Sigmoid colon (tissue), 7 donors: ENCODE measurements around the gene ZFPM1. TPM values are rescaled to one million over a fixed set of nuclear protein-coding genes. Genes with fewer than 3 reads are reported as not detected.

ENCODE experiments used
- DNase-seq: peaks from one replicate; pipeline ENCODE4 v3.0.0-alpha.2; 2019
- H3K27ac ChIP-seq, 4 donors: fragments of 200-600 bp; sonication (generic); one replicate each; pipeline ENCODE4 v1.5.1; 2016 to 2019; ENCODE audit warnings: mild to moderate bottlenecking in 1 of 4
- H3K27me3 ChIP-seq, 3 donors: fragments of 200-600 bp; sonication (generic); one replicate each; pipeline ENCODE4 v1.5.1; 2019; ENCODE audit warnings: mild to moderate bottlenecking in 1 of 3
- H3K36me3 ChIP-seq, 4 donors: fragments of 200-600 bp; sonication (generic); one replicate each; pipeline ENCODE4 v1.5.1; 2016 to 2019
- H3K4me1 ChIP-seq, 4 donors: fragments of 200-600 bp; sonication (generic); one replicate each; pipeline ENCODE4 v1.5.1; 2017 to 2019
- H3K4me3 ChIP-seq, 4 donors: fragments of 200-600 bp; sonication (generic); one replicate each; pipeline ENCODE4 v1.5.1; 2017 to 2019; ENCODE audit warnings: mild to moderate bottlenecking in 2 of 4, moderate library complexity in 1 of 4
- H3K9me3 ChIP-seq, 4 donors: fragments of 200-600 bp in 3 of 4; sonication (generic) in 3 of 4; one replicate each; pipeline versions ENCODE4 v1.5.1 to v1.6.1; 2013 to 2019
- CTCF ChIP-seq, 4 experiments: fragments of 450-650 bp in 3 of 4; fragments of 200-600 bp in 1 of 4; IDR thresholded peaks; one replicate each; pipeline ENCODE4 v1.5.1; 2016 to 2019; ENCODE audit warnings: antibody characterized with exemption in 4 of 4, mild to moderate bottlenecking in 3 of 4, moderate library complexity in 2 of 4
- EP300 ChIP-seq, 4 donors: sonication (generic); formaldehyde crosslinking; IDR thresholded peaks; one replicate each; pipeline ENCODE4 v1.6.1; 2017; ENCODE audit warnings: antibody characterized with exemption in 4 of 4
- POLR2A ChIP-seq, 2 donors: fragments of 450-650 bp; IDR thresholded peaks; one replicate each; pipeline ENCODE4 v1.6.1; 2016; ENCODE audit warnings: antibody characterized with exemption in 2 of 2, mild to moderate bottlenecking in 2 of 2, moderate library complexity in 2 of 2
- POLR2AphosphoS5 ChIP-seq, 4 donors: sonication (generic); formaldehyde crosslinking; IDR thresholded peaks; one replicate each; pipeline ENCODE4 v1.6.1; 2017; ENCODE audit warnings: antibody characterized with exemption in 4 of 4
- WGBS, 2 donors: extraction: QIAGEN DNeasy Blood & Tissue Kit; methylation state at CpG; one replicate each; pipeline ENCODE4 v1.1.7; 2013; 5-methylcytosine and 5-hydroxymethylcytosine counted together
- intact Hi-C: fragments of 100-400 bp; cut with DNase I; formaldehyde crosslinking; loops from one replicate; pipeline ENCODE4 v1.15.1; 2023
- polyA plus RNA-seq, 3 donors: library from polyadenylated mRNA; stranded (reverse); fragments of 200-250 nt; gene quantifications; one replicate each; pipeline ENCODE4 v1.2.3, GENCODE V29; 2013
- total RNA-seq, 4 donors: library from RNA; depleted of rRNA; stranded (reverse); fragments of >200 nt; gene quantifications; one replicate each; pipeline ENCODE4 v1.1.0, GENCODE V29; 2016
- donor health status: healthy with polysubstance abuse.
- donor health status: Bipolar disorder and iron deficiency.
- donor health status: healthy.

ZFPM1 gene
- total and polyA plus RNA-seq, 7 donors: 0.27 to 3.7 (median 0.66) TPM

- TF ChIP-seq POLR2A (IDR thresholded peaks at IDR 0.05): no peak
- no peak for TF ChIP-seq POLR2AphosphoS5 (IDR thresholded peaks at IDR 0.05)
- no peak for TF ChIP-seq EP300 (IDR thresholded peaks at IDR 0.05)
- no peak for TF ChIP-seq CTCF (IDR thresholded peaks at IDR 0.05)
- Histone ChIP-seq H3K27ac (no peak overlapping the region), H3K36me3 (no peaks in the 10 kb centered on the region), H3K4me3 (no peak overlapping the region), H3K9me3 (no peaks in the 10 kb centered on the region), H3K4me1 (no peaks in the 10 kb centered on the region), H3K27me3 (peaks cover 6 to 96% (median 81%) of the 10 kb centered on the region in 3 donors)
- DNase-seq: no peak
- intact Hi-C loops: no loop called here
Observed at GRCh38 chr16:88519240-88519639, 66.2 kb downstream of the ZFPM1 start.

- no peak for DNase-seq
- no peaks in the 10 kb centered on the region for H3K9me3 ChIP-seq
- no peak overlapping the region for H3K4me3 ChIP-seq
- no peaks in the 10 kb centered on the region for H3K36me3 ChIP-seq
- H3K27ac ChIP-seq: no peak overlapping the region
- H3K27me3 ChIP-seq: peaks cover 8 to 96% (median 86%) of the 10 kb centered on the region in 3 donors
- no peaks in the 10 kb centered on the region for H3K4me1 ChIP-seq
- intact Hi-C loops: no loop called here
- TF ChIP-seq CTCF (IDR thresholded peaks at IDR 0.05) (no peak), POLR2AphosphoS5 (IDR thresholded peaks at IDR 0.05) (no peak), EP300 (IDR thresholded peaks at IDR 0.05) (no peak), POLR2A (IDR thresholded peaks at IDR 0.05) (no peak)
- WGBS, 2 donors: 96 to 99% methylated on average over 3 of the region's 3 CpGs
Observed at GRCh38 chr16:88519938-88520653, 67.0 kb downstream of the ZFPM1 start.

- Histone ChIP-seq H3K4me1 (peaks cover 0 to 12% (median 1%) of the 10 kb centered on the region in 4 donors), H3K27ac (no peak overlapping the region), H3K9me3 (no peaks in the 10 kb centered on the region), H3K36me3 (no peaks in the 10 kb centered on the region), H3K4me3 (no peak overlapping the region), H3K27me3 (peaks cover 8 to 85% (median 72%) of the 10 kb centered on the region in 3 donors)
- DNase-seq: no peak
- WGBS, 2 donors: 73 to 80% methylated on average over 9 of the region's 9 CpGs
- intact Hi-C loops: no loop called here
- TF ChIP-seq POLR2AphosphoS5 (IDR thresholded peaks at IDR 0.05) (no peak), POLR2A (IDR thresholded peaks at IDR 0.05) (no peak), CTCF (IDR thresholded peaks at IDR 0.05) (no peak), EP300 (IDR thresholded peaks at IDR 0.05) (no peak)
Observed at GRCh38 chr16:88521674-88522073, 68.6 kb downstream of the ZFPM1 start.

- Histone ChIP-seq H3K4me3 (no peak overlapping the region), H3K27ac (no peak overlapping the region), H3K36me3 (no peaks in the 10 kb centered on the region), H3K4me1 (peaks cover 0 to 19% (median 7%) of the 10 kb centered on the region in 4 donors), H3K27me3 (peaks cover 8 to 78% (median 67%) of the 10 kb centered on the region in 3 donors), H3K9me3 (no peaks in the 10 kb centered on the region)
- intact Hi-C loops: no loop called here
- 86% methylated on average over 24 of the region's 24 CpGs for WGBS, 2 donors
- TF ChIP-seq EP300 (IDR thresholded peaks at IDR 0.05) (no peak), CTCF (IDR thresholded peaks at IDR 0.05) (no peak), POLR2AphosphoS5 (IDR thresholded peaks at IDR 0.05) (no peak), POLR2A (IDR thresholded peaks at IDR 0.05) (no peak)
- DNase-seq: no peak
Observed at GRCh38 chr16:88522276-88522949, 69.3 kb downstream of the ZFPM1 start.
